ENCODE measurements around the gene HSF5. TPM values are rescaled to one million over a fixed set of nuclear protein-coding genes. Genes with fewer than 3 reads are reported as not detected.

HSF5 gene
- total RNA-seq, 1 experiment from 2014 or later = not detected

GRCh38 chr17:58532555-58532951, 44.3 kb upstream of the HSF5 start:
- H3K4me2 ChIP-seq (ENCODE audit: low read length) = peak overlapping the region; percentile 84
- no peak for ATAC-seq
- no peak overlapping the region for H3K27ac ChIP-seq (ENCODE audit: low read depth, low read length)
- no peaks in the 10 kb centered on the region for H4K20me1 ChIP-seq (ENCODE audit: insufficient read depth)
- H3K27me3 ChIP-seq (ENCODE audit: insufficient read depth, low read length) = no peaks in the 10 kb centered on the region; the same call in 1 of the 2 replicates
- H2AFZ ChIP-seq (ENCODE audit: low read depth, low read length, poor library complexity, severe bottlenecking) = peak overlapping the region; percentile 93
- RAD21 ChIA-PET (ENCODE audit: low non-redundant PET in 1 of 2, low total read pairs in 2 of 2, uncharacterized antibody in 2 of 2, unreplicated experiment in 2 of 2) = no interaction called here
- H3K9ac ChIP-seq (ENCODE audit: low read length) = peak overlapping the region; percentile 33; the same call in 1 of the 2 replicates
- H3K36me3 ChIP-seq (ENCODE audit: control insufficient read depth in 1 of 2, insufficient read depth in 2 of 2, low read length in 2 of 2) = no peaks in the 10 kb centered on the region
- intact Hi-C loops (cut with micrococcal nuclease) = no loop called here
- peaks cover 25 to 52% of the 10 kb centered on the region in 2 experiments for H3K4me1 ChIP-seq (ENCODE audit: control insufficient read depth in 1 of 2, insufficient read depth in 2 of 2, low read length in 2 of 2)
- no peak for DNase-seq (ENCODE audit: low read depth, low spot score)
- TF ChIP-seq SP1 (IDR thresholded peaks at IDR 0.05; ENCODE audit: low read depth) = no peak
- TF ChIP-seq EZH2phosphoT487 (IDR thresholded peaks at IDR 0.05; ENCODE audit: borderline replicate concordance) = no peak
- POLR2A ChIA-PET = interaction anchor here (1.4 to 4.8 kb wide), 4 partner anchors 12 to 99 kb away, joined by 3 to 33 read pairs (median 16); no protein-coding TSS in a partner anchor
- no TSS peak for BruUV-seq (replicated peaks)
- CTCF ChIA-PET = interaction anchor here (1.1 kb wide), 1 partner anchor 9 kb away, joined by 4 read pairs; no protein-coding TSS in a partner anchor
- no peaks in the 10 kb centered on the region for H3K9me3 ChIP-seq (ENCODE audit: control insufficient read depth in 1 of 2, insufficient read depth in 1 of 2, low read depth in 1 of 2, low read length in 2 of 2)
- peak overlapping the region in 1 of 2 experiments; percentile 56; a peak in 2 of 4 replicates for H3K4me3 ChIP-seq (replicated peaks in 1 of 2; ENCODE audit: low read depth in 1 of 2, low read length in 2 of 2)
- H3K79me2 ChIP-seq (ENCODE audit: insufficient read depth, low read length) = no peaks in the 10 kb centered on the region
- H3K9me2 ChIP-seq (ENCODE audit: insufficient read depth) = no peaks in the 10 kb centered on the region

- Histone ChIP-seq H3K27me3 (ENCODE audit: insufficient read depth, low read length) (no peaks in the 10 kb centered on the region; the same call in 1 of the 2 replicates), H3K36me3 (ENCODE audit: control insufficient read depth in 1 of 2, insufficient read depth in 2 of 2, low read length in 2 of 2) (no peaks in the 10 kb centered on the region), H3K9me3 (ENCODE audit: control insufficient read depth in 1 of 2, insufficient read depth in 1 of 2, low read depth in 1 of 2, low read length in 2 of 2) (no peaks in the 10 kb centered on the region), H3K4me2 (ENCODE audit: low read length) (peak overlapping the region; percentile 84), H2AFZ (ENCODE audit: low read depth, low read length, poor library complexity, severe bottlenecking) (peak overlapping the region; percentile 93), H4K20me1 (ENCODE audit: insufficient read depth) (no peaks in the 10 kb centered on the region), H3K4me1 (ENCODE audit: control insufficient read depth in 1 of 2, insufficient read depth in 2 of 2, low read length in 2 of 2) (peaks cover 25 to 46% of the 10 kb centered on the region in 2 experiments), H3K79me2 (ENCODE audit: insufficient read depth, low read length) (no peaks in the 10 kb centered on the region), H3K4me3 (replicated peaks in 1 of 2; ENCODE audit: low read depth in 1 of 2, low read length in 2 of 2) (peak overlapping the region; percentile 34 to 56), H3K9me2 (ENCODE audit: insufficient read depth) (no peaks in the 10 kb centered on the region), H3K27ac (ENCODE audit: low read depth, low read length) (peak overlapping the region; percentile 14; the same call in 1 of the 2 replicates), H3K9ac (ENCODE audit: low read length) (peak overlapping the region; percentile 33; the same call in 1 of the 2 replicates)
- intact Hi-C loops (cut with micrococcal nuclease) = no loop called here
- ATAC-seq (peak; percentile 84), DNase-seq (ENCODE audit: low read depth, low spot score) (no peak)
- RAD21 ChIA-PET (ENCODE audit: low non-redundant PET in 1 of 2, low total read pairs in 2 of 2, uncharacterized antibody in 2 of 2, unreplicated experiment in 2 of 2) = interaction anchor here in 1 of 2 experiments (0.6 kb wide), 1 partner anchor 178 kb away, joined by 3 read pairs; no protein-coding TSS in a partner anchor
- CTCF ChIA-PET = interaction anchor here (1.1 kb wide), 1 partner anchor 9 kb away, joined by 4 read pairs; no protein-coding TSS in a partner anchor
- TF ChIP-seq SP1 (IDR thresholded peaks at IDR 0.05; ENCODE audit: low read depth) = no peak
- peak; percentile 43; the same call in 1 of the 2 replicates for TF ChIP-seq POLR2AphosphoS5 (IDR thresholded peaks at IDR 0.05; ENCODE audit: low read depth, low read length)
- no peak for TF ChIP-seq MAX (IDR thresholded peaks at IDR 0.05)
- TF ChIP-seq RAD21 (IDR thresholded peaks at IDR 0.05; ENCODE audit: low read depth) = no peak
- POLR2A ChIA-PET = interaction anchor here (1.3 to 4.6 kb wide), 3 partner anchors 12 to 147 kb away, joined by 3 to 29 read pairs (median 3); no protein-coding TSS in a partner anchor
- BruUV-seq (replicated peaks) = no TSS peak
Observed at GRCh38 chr17:58531661-58532554, 43.7 kb upstream of the HSF5 start.
